ENCODE data around the gene TNNT3.

DNA sequence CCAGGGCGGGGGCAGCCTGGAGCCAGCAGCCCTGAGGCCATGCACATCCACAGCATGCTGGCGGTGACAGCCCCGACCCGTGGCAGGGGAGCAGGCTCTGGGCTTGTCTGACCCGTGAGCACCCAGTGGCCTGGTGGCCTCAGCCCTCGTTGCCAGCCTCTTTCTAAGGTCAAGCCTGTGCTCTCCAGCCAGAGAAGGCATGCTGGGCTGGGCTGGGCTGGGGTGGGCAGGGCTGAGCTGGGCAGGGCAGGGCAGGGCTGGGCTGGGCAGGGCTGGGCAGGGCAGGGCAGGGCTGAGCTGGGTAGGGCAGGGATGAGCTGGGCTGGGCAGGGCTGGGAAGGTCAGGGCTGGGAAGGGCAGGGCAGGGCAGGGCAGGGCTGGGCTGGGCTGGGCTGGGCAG is 67.5 kb downstream of the TNNT3 start:
- TF ChIP-seq, protein P1, sequence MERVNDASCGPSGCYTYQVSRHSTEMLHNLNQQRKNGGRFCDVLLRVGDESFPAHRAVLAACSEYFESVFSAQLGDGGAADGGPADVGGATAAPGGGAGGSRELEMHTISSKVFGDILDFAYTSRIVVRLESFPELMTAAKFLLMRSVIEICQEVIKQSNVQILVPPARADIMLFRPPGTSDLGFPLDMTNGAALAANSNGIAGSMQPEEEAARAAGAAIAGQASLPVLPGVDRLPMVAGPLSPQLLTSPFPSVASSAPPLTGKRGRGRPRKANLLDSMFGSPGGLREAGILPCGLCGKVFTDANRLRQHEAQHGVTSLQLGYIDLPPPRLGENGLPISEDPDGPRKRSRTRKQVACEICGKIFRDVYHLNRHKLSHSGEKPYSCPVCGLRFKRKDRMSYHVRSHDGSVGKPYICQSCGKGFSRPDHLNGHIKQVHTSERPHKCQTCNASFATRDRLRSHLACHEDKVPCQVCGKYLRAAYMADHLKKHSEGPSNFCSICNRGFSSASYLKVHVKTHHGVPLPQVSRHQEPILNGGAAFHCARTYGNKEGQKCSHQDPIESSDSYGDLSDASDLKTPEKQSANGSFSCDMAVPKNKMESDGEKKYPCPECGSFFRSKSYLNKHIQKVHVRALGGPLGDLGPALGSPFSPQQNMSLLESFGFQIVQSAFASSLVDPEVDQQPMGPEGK (CRISPR knock-in tag; IDR thresholded peaks at IDR 0.05; ENCODE audit: borderline replicate concordance): no peak
- TF ChIP-seq, protein P2, sequence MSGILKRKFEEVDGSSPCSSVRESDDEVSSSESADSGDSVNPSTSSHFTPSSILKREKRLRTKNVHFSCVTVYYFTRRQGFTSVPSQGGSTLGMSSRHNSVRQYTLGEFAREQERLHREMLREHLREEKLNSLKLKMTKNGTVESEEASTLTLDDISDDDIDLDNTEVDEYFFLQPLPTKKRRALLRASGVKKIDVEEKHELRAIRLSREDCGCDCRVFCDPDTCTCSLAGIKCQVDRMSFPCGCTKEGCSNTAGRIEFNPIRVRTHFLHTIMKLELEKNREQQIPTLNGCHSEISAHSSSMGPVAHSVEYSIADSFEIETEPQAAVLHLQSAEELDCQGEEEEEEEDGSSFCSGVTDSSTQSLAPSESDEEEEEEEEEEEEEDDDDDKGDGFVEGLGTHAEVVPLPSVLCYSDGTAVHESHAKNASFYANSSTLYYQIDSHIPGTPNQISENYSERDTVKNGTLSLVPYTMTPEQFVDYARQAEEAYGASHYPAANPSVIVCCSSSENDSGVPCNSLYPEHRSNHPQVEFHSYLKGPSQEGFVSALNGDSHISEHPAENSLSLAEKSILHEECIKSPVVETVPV (CRISPR knock-in tag; IDR thresholded peaks at IDR 0.05): no peak

Measured in SK-N-SH treated with all-trans-retinoic acid at 6 μM for 48 hours (cell line).